Skeletal muscle satellite cell (primary cell): Measurements from ENCODE around the gene BBOX1.

Experiments used
- H3K27me3 ChIP-seq: 2 replicates; pipeline ENCODE4 v1.7.0; 2013; ENCODE audit warnings: low read length; ENCODE audit not compliant: control insufficient read depth, insufficient read depth
- H3K36me3 ChIP-seq: 2 replicates; pipeline ENCODE4 v1.7.0; 2013; ENCODE audit warnings: mild to moderate bottlenecking, control low read depth, low read length; ENCODE audit not compliant: insufficient read depth
- H3K4me1 ChIP-seq: 2 replicates; pipeline ENCODE4 v1.7.0; 2013; ENCODE audit warnings: low read length; ENCODE audit not compliant: control insufficient read depth, insufficient read depth
- H3K4me2 ChIP-seq: 2 replicates; pipeline ENCODE4 v1.7.0; 2013; ENCODE audit warnings: mild to moderate bottlenecking, low read length
- H3K4me3 ChIP-seq: 2 replicates; pipeline ENCODE4 v1.7.0; 2013; ENCODE audit warnings: low read length
- H3K9ac ChIP-seq: 2 replicates; pipeline ENCODE4 v1.7.0; 2013; ENCODE audit warnings: mild to moderate bottlenecking, low read depth, low read length, moderate library complexity
- H3K9me3 ChIP-seq: replicated peaks from 2 replicates; pipeline ENCODE4 v1.7.0; 2013; ENCODE audit warnings: mild to moderate bottlenecking, control low read depth, low read length

BBOX1 gene

GRCh38 chr11:27028561-27028965 lies 12.1 kb upstream of the BBOX1 start:
- H3K36me3 ChIP-seq = no peaks in the 10 kb centered on the region
- no peak overlapping the region for H3K9ac ChIP-seq
- H3K4me2 ChIP-seq = no peak overlapping the region
- H3K4me3 ChIP-seq = no peak overlapping the region
- H3K9me3 ChIP-seq = no peaks in the 10 kb centered on the region
- H3K27me3 ChIP-seq = no peaks in the 10 kb centered on the region
- H3K4me1 ChIP-seq = no peaks in the 10 kb centered on the region

GRCh38 chr11:27029966-27030365 lies 10.6 kb upstream of the BBOX1 start:
- Histone ChIP-seq H3K4me1 (no peaks in the 10 kb centered on the region), H3K36me3 (no peaks in the 10 kb centered on the region), H3K9ac (no peak overlapping the region), H3K9me3 (no peaks in the 10 kb centered on the region), H3K4me3 (no peak overlapping the region), H3K27me3 (no peaks in the 10 kb centered on the region), H3K4me2 (no peak overlapping the region)

DNA sequence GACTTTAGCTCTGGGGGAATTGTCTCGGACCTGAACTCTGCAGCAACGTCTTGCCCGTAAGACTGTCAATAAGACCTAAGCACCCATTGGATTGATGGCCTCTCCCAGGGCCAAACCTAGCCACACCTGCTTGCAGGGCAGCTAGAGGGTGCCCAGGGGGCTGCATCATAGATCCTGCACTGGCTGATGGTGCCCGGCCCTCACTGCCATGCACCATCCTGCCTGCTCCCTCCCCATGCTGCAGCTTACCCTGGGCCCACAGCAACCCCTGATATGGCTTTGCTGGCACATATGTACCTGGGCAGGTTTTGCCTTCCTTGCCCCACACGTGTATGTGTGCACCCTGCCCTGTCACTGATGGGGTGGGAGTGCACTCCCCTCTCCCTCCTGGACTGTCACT lies 8.9 kb upstream of the BBOX1 start:
- Histone ChIP-seq H3K4me3 (no peak overlapping the region), H3K4me1 (no peaks in the 10 kb centered on the region), H3K9ac (no peak overlapping the region), H3K9me3 (no peaks in the 10 kb centered on the region), H3K27me3 (no peaks in the 10 kb centered on the region), H3K4me2 (no peak overlapping the region), H3K36me3 (no peaks in the 10 kb centered on the region)

- no peaks in the 10 kb centered on the region for H3K36me3 ChIP-seq
- no peaks in the 10 kb centered on the region for H3K4me1 ChIP-seq
- H3K9ac ChIP-seq = no peak overlapping the region
- H3K27me3 ChIP-seq = no peaks in the 10 kb centered on the region
- no peak overlapping the region for H3K4me3 ChIP-seq
- H3K4me2 ChIP-seq = no peak overlapping the region
- no peaks in the 10 kb centered on the region for H3K9me3 ChIP-seq
These were observed 742 bp upstream of the BBOX1 start for GRCh38 chr11:27039873-27040272.

GRCh38 chr11:27041141-27041899 lies 705 bp downstream of the BBOX1 start:
- Histone ChIP-seq H3K4me1 (no peaks in the 10 kb centered on the region), H3K27me3 (no peaks in the 10 kb centered on the region), H3K4me3 (no peak overlapping the region), H3K9me3 (no peaks in the 10 kb centered on the region), H3K36me3 (no peaks in the 10 kb centered on the region), H3K9ac (no peak overlapping the region), H3K4me2 (no peak overlapping the region)

DNA sequence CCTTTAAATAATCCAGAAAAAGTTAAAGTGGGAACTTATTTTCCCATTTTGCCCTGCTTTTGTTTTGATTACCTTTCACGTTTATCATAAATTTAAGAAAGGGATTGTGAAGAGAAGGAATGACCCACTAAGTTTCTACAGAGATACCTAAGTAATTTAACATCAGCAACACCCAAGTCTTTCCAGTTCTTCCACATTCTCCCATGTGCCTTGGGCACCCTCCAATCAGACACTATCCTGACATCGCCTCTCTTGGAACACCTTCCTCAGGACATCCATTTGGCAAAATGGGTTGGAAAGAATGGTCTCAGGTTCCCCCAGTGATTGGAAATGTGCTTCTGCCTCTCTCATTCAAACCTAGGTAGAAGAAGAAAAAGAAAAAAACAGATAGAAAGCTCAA lies 6.3 kb downstream of the BBOX1 start:
- Histone ChIP-seq H3K4me3 (no peak overlapping the region), H3K4me1 (no peaks in the 10 kb centered on the region), H3K4me2 (no peak overlapping the region), H3K9ac (no peak overlapping the region), H3K27me3 (no peaks in the 10 kb centered on the region), H3K36me3 (no peaks in the 10 kb centered on the region), H3K9me3 (no peaks in the 10 kb centered on the region)

- no peaks in the 10 kb centered on the region for H3K27me3 ChIP-seq
- no peak overlapping the region for H3K9ac ChIP-seq
- no peaks in the 10 kb centered on the region for H3K4me1 ChIP-seq
- H3K4me3 ChIP-seq = no peak overlapping the region
- H3K9me3 ChIP-seq = no peaks in the 10 kb centered on the region
- no peak overlapping the region for H3K4me2 ChIP-seq
- H3K36me3 ChIP-seq = no peaks in the 10 kb centered on the region
These were observed 12.1 kb downstream of the BBOX1 start for GRCh38 chr11:27052668-27053067.

DNA sequence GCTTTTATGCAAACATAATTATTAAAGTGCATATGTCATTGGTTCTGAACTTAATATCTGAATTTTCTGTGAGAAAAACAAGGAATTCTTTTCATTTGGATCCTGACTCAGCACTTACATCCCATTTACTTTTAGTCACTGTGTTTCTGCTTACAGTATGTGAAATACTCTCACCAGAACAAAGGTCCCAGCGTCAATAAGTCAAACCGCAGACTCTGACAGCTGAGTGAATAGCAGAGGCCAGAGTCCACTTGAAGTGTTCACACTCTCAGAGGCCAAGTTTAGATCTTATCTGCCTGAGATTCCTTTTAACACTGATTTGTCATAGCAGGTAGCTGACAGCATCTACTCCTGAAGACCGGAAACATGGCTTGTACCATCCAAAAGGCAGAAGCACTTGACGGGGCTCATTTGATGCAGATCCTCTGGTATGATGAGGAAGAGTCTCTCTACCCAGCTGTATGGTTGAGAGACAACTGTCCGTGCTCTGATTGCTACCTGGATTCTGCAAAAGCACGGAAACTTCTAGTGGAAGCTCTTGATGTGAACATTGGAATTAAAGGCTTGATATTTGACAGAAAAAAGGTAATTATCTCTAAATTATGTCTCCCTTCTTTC lies 14.6 kb downstream of the BBOX1 start:
- H3K4me3 ChIP-seq = no peak overlapping the region
- H3K9me3 ChIP-seq = no peaks in the 10 kb centered on the region
- H3K4me2 ChIP-seq = no peak overlapping the region
- no peaks in the 10 kb centered on the region for H3K36me3 ChIP-seq
- no peaks in the 10 kb centered on the region for H3K27me3 ChIP-seq
- no peaks in the 10 kb centered on the region for H3K4me1 ChIP-seq
- H3K9ac ChIP-seq = no peak overlapping the region

DNA sequence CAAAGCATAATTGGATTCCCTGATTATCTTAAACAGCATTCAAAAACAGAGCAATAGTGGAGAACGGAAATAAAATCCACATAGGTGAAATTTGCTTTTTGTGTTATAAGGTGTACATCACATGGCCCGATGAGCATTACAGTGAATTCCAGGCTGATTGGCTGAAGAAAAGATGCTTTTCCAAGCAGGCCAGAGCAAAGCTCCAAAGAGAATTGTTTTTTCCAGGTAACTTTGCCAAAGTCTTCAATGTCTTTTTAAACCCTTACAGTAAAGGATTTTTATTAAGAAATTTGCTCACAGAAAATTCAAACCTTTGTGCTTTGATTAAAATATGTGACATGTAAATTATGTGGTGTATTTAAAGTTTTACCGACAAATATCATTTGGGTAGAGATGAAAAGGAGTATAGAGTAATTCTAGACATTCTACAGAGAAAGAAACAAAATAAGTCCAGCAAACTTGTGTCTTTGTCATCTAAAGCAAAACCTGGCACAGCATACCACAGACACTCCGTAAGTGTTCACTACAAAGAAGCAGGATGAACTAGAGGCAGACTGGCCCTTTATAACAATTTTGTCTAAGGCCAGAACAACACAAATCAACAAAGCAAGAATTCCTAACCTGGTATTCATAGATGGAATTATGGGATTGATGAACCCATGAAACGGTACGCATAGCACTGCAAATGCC lies 16.6 kb downstream of the BBOX1 start:
- no peak overlapping the region for H3K4me2 ChIP-seq
- H3K9me3 ChIP-seq = no peaks in the 10 kb centered on the region
- no peaks in the 10 kb centered on the region for H3K27me3 ChIP-seq
- no peak overlapping the region for H3K9ac ChIP-seq
- no peaks in the 10 kb centered on the region for H3K4me1 ChIP-seq
- no peaks in the 10 kb centered on the region for H3K36me3 ChIP-seq
- H3K4me3 ChIP-seq = no peak overlapping the region

- Histone ChIP-seq H3K36me3 (no peaks in the 10 kb centered on the region), H3K4me2 (no peak overlapping the region), H3K4me1 (no peaks in the 10 kb centered on the region), H3K9ac (no peak overlapping the region), H3K9me3 (no peaks in the 10 kb centered on the region), H3K27me3 (no peaks in the 10 kb centered on the region), H3K4me3 (no peak overlapping the region)
These were observed 17.8 kb downstream of the BBOX1 start for GRCh38 chr11:27058456-27058855.

DNA sequence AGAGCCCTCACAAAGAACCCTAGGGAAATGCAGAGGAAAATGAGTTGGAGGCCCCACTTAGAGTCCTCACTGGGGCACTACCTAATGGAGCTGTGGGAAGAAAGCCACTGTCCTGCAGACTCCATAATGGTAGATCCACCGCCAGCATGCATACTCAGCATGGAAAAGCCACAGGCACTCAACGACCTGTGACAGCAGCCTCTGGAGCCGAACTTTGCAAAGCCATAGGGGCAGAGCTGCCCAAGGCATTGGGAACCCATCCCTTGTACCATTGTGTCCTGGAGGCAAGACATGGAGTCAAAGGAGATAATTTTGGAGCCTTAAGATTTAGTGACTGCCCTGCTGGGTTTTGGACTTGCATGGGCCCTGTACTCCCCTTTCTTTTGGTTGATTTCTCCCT lies 18.8 kb downstream of the BBOX1 start:
- Histone ChIP-seq H3K4me3 (no peak overlapping the region), H3K4me2 (no peak overlapping the region), H3K36me3 (no peaks in the 10 kb centered on the region), H3K9ac (no peak overlapping the region), H3K27me3 (no peaks in the 10 kb centered on the region), H3K4me1 (no peaks in the 10 kb centered on the region), H3K9me3 (no peaks in the 10 kb centered on the region)
